H1 (cell line): ENCODE measurements around the gene ZNF74.

Experiments used
- POLR2A ChIP-seq, 2 experiments: IDR thresholded peaks; 1 replicate in 1 of 2; 2 replicates in 1 of 2; pipeline ENCODE4 v1.6.1; 2011; ENCODE audit warnings: low read depth in 2 of 2, low read length in 2 of 2, mild to moderate bottlenecking in 2 of 2; ENCODE audit errors: control extremely low read depth in 1 of 2
- SUZ12 ChIP-seq: fragments of 200-600 bp; sonication (generic); IDR thresholded peaks from 2 replicates; pipeline ENCODE4 v1.6.1; 2012; ENCODE audit warnings: mild to moderate bottlenecking, inconsistent platforms, low read length, moderate library complexity, mixed read lengths

DNA sequence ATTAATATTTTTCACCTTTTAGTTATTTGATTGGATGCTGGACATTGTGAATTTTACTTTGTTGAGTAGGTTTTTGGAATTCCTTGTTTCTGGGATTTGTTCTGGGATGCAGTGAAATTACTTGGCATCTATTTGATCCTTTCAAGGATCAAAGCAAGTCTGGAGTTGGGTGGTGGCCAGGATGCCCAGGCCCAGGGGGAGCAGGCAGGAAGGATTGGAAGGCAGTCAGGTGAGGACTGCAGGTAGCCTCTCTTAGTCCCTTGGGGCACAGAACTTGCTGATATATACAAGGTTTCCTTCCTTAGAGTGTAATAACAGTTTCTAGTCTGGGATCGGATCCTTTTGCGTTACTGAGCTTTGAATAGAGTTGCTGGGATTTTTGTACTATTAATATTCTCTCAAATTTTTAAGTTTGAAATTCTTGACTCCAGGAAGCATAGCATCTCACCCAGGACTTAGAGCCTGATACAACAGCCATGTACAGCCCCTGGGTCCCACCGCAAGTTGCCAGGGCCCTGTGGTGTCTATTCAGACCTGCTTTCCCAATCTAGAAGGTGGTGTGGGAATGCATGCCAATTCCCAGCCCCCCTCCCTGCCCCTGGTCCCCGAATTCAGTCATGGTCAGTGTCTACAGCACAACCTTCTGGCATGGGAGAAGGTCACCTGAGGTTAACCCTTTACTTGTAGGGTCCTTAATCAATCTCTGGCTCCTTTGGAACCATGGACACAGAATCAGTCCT lies 6.1 kb downstream of the ZNF74 start:
- TF ChIP-seq POLR2A (IDR thresholded peaks at IDR 0.05; ENCODE audit: control extremely low read depth in 1 of 2, low read depth in 2 of 2, low read length in 2 of 2) = no peak
- TF ChIP-seq SUZ12 = no peak
